ENCODE measurements around the gene GALE.

The GALE gene

GRCh38 chr1:23759277-23759676 lies 41.3 kb downstream of the GALE start:
- in situ Hi-C loops (cut with MboI; ENCODE audit: low sequenced_read_pairs) = no loop called here

GRCh38 chr1:23757812-23758211 lies 42.7 kb downstream of the GALE start:
- in situ Hi-C loops (cut with MboI; ENCODE audit: low sequenced_read_pairs) = no loop called here

- in situ Hi-C loops (cut with MboI; ENCODE audit: low sequenced_read_pairs) = no loop called here
These were observed 43.9 kb downstream of the GALE start for GRCh38 chr1:23756676-23757075.

- in situ Hi-C loops (cut with MboI; ENCODE audit: low sequenced_read_pairs) = no loop called here
These were observed 47.6 kb downstream of the GALE start for GRCh38 chr1:23752909-23753308.

GRCh38 chr1:23751815-23752200 lies 48.7 kb downstream of the GALE start:
- in situ Hi-C loops (cut with MboI; ENCODE audit: low sequenced_read_pairs) = no loop called here

GRCh38 chr1:23751050-23751814 lies 49.3 kb downstream of the GALE start:
- in situ Hi-C loops (cut with MboI; ENCODE audit: low sequenced_read_pairs) = no loop called here

- in situ Hi-C loops (cut with MboI; ENCODE audit: low sequenced_read_pairs) = no loop called here
These were observed 52.5 kb downstream of the GALE start for GRCh38 chr1:23748016-23748415.

All from HL-60/S4 treated with phorbol 12-myristate 13-acetate at 8.2 ng/mL for 4 days and 3 days (cell line).